Omental fat pad (tissue), 4 donors: Measurements from ENCODE around the gene ATP6V0A1. TPM values are rescaled to one million over a fixed set of nuclear protein-coding genes. Genes with fewer than 3 reads are reported as not detected.

Experiments used
- ATAC-seq: fragments of 150-250 bp; one replicate; pipeline ENCODE4 v1.9.1; 2016; ENCODE audit warnings: mild to moderate bottlenecking, moderate library complexity; ENCODE audit not compliant: low FRiP score
- DNase-seq: peaks from one replicate; pipeline ENCODE4 v3.0.0-alpha.2; 2019; ENCODE audit warnings: low spot score
- total RNA-seq, 4 donors: library from RNA; depleted of rRNA; stranded (reverse); fragments of >200 nt; gene quantifications; one replicate each; pipeline ENCODE4 v1.1.0, GENCODE V29; 2016
- TF ChIP-seq, protein P1 (sequence below), 3 donors: fragments of 450-650 bp; IDR thresholded peaks; one replicate each; pipeline ENCODE4 v1.5.1; 2016 to 2017; ENCODE audit warnings: antibody characterized with exemption in 3 of 3, mild to moderate bottlenecking in 3 of 3, moderate library complexity in 2 of 3

The ATP6V0A1 gene
- total RNA-seq, 4 donors from 2014 or later = 76.7 to 106 (median 89.2) TPM

DNA sequence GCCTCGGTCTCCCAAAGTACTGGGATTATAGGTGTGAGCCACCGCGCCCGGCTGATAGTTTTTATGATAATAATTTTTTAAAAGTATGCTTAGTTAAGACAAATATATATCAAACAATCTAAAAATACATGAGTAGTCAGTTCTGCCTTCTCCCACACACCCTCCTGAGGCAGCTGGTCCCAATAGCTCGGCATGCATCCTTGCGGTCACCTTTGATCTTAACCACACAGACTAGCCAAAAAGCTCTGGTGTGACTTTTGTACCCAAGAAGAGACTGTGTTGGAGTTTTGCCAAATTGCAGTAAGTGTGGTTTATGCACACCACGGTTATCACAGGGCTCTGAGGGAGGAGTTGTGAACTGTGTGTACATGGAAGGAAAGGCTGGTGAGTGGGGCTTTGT lies 25.6 kb downstream of the ATP6V0A1 start:
- ATAC-seq = no peak
- TF ChIP-seq, protein P1, sequence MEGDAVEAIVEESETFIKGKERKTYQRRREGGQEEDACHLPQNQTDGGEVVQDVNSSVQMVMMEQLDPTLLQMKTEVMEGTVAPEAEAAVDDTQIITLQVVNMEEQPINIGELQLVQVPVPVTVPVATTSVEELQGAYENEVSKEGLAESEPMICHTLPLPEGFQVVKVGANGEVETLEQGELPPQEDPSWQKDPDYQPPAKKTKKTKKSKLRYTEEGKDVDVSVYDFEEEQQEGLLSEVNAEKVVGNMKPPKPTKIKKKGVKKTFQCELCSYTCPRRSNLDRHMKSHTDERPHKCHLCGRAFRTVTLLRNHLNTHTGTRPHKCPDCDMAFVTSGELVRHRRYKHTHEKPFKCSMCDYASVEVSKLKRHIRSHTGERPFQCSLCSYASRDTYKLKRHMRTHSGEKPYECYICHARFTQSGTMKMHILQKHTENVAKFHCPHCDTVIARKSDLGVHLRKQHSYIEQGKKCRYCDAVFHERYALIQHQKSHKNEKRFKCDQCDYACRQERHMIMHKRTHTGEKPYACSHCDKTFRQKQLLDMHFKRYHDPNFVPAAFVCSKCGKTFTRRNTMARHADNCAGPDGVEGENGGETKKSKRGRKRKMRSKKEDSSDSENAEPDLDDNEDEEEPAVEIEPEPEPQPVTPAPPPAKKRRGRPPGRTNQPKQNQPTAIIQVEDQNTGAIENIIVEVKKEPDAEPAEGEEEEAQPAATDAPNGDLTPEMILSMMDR (IDR thresholded peaks at IDR 0.05) = no peak
- DNase-seq = no peak

- DNase-seq (no peak), ATAC-seq (no peak)
- TF ChIP-seq, protein P1 (IDR thresholded peaks at IDR 0.05) = no peak
Measured at GRCh38 chr17:42485680-42486079, 27.0 kb downstream of the ATP6V0A1 start.

- ATAC-seq (no peak), DNase-seq (no peak)
- TF ChIP-seq, protein P1 (IDR thresholded peaks at IDR 0.05) = no peak
Measured at GRCh38 chr17:42488032-42488431, 29.4 kb downstream of the ATP6V0A1 start.

GRCh38 chr17:42493319-42493718 lies 34.6 kb downstream of the ATP6V0A1 start:
- TF ChIP-seq, protein P1 (IDR thresholded peaks at IDR 0.05) = no peak
- no peak for DNase-seq
- no peak for ATAC-seq

DNA sequence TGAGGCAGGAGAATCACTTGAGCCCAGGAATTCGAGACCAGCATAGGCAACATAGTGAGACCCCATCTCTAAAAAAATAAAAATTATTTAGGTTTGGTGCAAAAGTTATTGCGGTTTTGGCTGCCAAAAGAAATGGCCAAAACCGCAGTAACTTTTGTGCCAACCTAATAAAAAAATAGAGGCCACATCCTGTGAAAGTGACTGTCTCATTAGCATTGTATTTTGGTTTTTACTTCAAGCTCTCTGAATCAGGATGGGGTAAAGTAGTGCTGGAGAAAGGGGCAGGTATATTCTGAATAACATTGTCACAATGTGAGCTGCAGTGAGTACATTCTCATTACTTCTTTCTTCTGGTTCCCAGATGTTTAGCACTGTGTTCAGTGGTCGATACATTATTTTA lies 36.0 kb downstream of the ATP6V0A1 start:
- DNase-seq = no peak
- TF ChIP-seq, protein P1 (IDR thresholded peaks at IDR 0.05) = no peak
- ATAC-seq = no peak

DNA sequence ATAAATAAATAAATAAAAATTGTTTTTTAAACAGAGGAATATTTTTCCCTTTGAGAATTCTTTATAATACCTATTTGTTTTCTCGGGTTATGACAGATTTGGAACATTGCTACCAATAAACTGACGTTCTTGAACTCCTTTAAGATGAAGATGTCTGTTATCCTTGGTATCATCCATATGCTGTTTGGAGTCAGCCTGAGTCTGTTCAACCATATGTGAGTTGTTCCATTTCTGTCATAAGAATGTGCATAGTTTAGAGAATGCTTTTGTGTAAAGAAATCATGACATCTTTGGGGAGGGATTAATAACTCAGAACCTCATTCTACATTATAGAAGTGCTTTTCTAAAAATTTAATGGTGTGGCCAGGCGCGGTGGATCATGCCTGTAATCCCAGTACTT lies 40.1 kb downstream of the ATP6V0A1 start:
- DNase-seq (no peak), ATAC-seq (no peak)

DNA sequence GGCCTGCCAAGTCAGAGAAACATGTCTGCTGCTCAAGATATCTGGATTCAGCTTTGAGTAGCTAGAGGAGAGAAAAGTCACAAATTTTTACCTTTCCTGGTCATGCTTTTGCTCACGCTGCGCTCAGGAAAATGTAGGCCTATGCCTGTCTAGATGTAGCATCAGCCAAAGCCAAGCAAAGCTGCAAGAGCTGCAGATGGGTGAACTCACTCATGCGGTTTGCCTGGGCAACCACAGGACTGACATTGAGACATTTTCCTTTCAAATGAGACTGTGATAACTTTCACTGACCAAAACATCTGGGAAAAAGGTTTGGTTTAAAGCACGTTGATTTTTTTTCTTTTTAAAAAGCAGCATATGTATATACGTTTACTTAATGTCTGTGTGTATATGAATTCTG lies 43.4 kb downstream of the ATP6V0A1 start:
- ATAC-seq (no peak), DNase-seq (no peak)
- TF ChIP-seq, protein P1 (IDR thresholded peaks at IDR 0.05) = no peak

More for the DNA sequence above, 40.1 kb downstream of the ATP6V0A1 start:
- TF ChIP-seq, protein P1 (IDR thresholded peaks at IDR 0.05) = no peak
